GM11168 (cell line): ENCODE measurements around the gene NELFE.
"Not testable (repeated sequence)": the region's sequence is repeated elsewhere in the genome, so short reads cannot be mapped to it uniquely, and the experiment has no call there.

Experiments used
- in situ Hi-C: fragments of 300-500 bp; cut with MboI; formaldehyde crosslinking; loops from one replicate; pipeline ENCODE4 v1.12.0; 2022; ENCODE audit warnings: low sequenced_read_pairs; ENCODE audit not compliant: unreplicated experiment

NELFE gene

DNA sequence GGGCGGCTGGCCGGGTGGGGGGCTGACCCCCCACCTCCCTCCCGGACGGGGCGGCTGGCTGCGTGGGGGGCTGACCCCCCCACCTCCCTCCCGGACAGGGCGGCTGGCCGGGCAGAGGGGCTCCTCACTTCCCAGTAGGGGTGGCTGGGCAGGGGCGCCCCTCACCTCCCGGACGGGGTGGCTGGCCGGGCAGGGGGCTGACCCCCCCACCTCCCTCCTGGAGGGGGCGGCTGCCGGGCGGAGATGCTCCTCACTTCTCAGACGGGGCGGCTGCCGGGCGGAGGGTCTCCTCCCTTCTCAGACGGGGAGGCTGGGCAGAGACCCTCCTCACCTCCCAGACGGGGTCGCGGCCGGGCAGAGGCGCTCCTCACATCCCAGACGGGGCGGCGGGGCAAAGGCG lies 17.3 kb upstream of the NELFE start:
- in situ Hi-C loops, result not testable (repeated sequence)

DNA sequence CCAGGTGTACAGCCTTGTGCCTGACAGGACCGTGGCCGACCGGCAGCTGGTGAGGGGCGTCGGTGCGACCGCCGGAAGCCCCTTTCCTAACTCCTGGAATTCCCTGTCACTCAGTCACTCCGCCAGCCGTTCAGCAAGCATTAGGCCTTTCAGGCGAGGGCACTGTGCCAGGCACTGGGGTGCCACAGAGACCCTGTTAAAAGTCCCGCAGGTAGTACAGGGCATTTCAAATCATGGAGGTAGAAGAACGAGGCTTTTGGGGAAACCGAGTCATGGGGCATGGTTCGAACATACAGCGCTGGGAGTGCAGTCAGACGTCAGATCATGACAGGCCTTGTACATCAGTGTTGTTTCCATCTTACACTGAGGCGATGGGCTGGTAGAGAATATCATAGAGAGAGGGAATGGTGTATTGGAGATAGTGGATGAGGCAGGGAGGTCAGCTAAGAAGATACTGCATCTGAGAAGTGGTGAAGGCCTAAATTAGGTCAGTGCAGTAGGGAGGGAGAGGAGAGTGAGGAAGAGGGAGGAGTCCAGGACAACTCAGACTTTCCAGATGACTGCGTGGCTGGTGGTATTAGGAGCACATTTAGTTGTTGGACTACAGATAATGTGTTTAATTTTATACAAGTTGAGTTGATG lies 14.1 kb upstream of the NELFE start:
- in situ Hi-C loops, result no loop called here

DNA sequence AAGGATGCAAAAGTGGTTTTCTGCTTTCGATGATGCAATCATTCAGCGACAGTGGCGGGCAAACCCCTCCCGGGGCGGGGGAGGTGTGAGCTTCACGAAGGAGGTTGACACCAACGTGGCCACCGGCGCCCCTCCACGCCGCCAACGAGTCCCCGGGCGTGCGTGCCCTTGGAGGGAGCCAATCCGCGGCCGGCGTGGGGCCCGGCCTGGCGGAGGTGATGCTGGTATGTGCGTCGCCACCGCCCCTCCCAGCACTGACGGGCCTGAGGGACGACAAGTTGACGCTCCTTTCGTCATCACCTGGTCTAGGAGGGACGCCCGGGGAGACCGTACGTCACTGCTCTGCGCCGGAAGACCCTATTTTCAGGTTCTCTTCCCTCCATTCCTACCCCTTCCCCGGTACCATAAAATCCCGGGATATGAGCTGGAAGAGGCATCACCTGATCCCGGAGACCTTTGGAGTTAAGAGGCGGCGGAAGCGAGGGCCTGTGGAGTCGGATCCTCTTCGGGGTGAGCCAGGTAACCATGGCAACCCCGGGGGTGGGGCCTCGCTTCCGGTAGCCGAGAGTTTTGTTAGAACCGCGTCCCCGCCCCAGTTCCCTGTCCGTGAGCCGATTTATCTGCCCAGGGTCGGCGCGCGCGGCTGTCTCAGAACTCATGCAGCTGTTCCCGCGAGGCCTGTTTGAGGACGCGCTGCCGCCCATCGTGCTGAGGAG lies 13.4 kb upstream of the NELFE start, which contains the start of gene DXO:
DXO (minus strand) TSS at position 146 of the 716 bp plus-strand sequence. CDS start 463 bp downstream, outside the sequence.
- in situ Hi-C loops, result no loop called here

DNA sequence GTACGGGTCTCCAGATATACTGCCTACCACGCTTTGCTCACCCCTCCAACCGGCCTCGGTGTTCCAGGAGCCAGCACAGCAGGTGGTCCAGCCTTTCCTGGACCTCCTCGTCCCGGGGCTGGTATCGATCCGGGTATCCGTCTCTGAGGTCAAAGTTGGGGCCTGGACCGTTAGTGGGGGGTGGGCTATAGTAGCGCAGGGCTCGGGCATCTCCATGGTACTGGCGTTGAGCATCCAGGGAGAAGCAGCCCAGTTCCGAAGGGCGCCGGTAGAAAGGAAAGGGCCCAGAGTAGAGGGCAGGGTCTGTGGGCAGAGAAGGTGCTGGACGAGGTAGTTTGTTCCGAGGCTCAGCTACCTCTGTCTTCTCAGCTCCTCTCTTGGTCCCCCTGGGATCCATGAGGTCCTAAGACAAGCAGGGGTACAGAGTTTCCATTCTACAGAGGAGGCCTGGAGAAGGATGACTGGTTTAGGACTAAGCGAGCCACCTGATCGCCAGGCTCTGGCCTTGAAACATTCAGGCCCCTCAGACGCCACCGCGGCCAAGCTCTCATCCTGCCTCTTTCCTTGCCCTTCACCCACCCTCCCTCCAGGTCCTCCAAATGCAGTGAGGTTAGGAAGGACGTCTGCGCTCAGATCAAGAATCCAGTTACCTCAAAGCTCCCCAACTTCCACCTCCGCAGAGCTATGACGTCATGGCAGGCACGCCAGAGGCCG lies 12.7 kb upstream of the NELFE start:
- in situ Hi-C loops, result no loop called here

DNA sequence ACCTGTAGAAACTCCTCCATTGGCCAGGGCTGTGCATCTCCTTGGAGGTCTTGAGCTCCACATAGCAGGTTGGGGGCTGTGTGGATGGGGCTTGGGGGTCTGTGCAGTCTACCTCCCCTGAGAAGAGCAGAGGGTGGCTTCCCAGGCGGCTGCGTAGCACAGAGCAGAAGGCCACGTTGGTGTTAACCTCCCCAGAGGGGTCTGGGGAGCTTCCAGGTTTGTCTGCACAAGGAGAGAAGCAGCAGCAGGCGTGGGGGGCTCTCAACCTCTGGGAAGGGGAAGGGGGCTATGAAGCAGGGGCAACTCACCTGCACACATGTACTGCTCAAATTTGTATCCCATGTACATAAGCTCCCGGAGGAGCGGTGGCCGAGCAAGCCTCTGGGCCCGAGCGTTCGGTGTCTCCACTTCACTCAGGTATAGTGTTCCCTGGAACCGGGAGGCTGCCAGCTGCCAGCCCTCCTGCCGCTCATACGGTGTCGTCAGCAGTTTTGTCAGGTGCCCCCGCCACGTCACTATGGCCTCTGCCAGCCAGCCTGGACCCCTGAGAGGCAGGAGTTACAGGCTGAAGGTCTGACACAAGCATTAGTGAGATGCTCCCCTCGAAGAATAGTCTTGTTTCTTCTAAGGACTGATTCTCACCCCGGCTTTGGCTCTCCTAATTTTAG lies 12.0 kb upstream of the NELFE start:
- in situ Hi-C loops, result no loop called here

DNA sequence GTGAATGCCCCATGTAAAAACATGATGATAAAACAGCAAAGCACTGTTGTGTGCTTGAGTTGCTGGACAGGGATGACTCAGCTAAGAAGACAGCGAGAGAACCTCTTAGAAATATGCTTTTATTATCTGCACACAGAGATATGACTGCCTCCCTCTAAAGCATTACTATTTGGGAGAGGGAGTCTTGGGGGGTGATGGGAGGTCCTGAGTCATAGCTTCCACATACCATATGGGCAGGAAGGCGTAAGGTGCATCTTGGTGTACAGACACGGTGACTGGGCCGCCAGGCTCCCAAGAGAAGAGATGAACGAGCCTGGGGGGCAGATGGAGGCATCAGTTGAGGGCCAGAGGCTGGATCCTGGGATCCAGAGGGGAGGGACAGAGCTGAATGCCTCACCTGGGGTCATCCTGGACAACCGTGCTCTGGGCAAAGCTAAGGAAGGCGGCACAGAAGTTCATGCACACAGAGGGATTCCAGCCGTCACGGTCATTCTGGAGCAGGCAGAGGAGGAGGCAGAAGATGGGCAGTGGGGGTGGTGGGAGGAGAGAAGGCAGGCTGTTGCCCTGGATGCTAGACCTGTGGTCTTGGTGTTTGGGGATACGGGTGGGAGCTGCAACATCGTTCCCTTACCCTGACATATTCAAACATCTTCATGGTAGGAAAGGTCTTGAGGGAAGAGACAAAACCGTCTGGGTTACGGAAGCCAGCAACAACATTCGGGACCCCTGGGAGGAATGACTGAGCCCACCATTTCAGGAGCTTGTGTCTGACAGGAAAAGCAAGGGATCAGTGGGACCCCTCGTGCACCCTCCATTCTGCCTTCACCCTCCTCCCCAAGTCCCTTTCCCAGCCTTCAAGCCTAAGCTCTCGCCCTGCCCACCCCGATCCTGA lies 11.2 kb upstream of the NELFE start:
- in situ Hi-C loops, result no loop called here

DNA sequence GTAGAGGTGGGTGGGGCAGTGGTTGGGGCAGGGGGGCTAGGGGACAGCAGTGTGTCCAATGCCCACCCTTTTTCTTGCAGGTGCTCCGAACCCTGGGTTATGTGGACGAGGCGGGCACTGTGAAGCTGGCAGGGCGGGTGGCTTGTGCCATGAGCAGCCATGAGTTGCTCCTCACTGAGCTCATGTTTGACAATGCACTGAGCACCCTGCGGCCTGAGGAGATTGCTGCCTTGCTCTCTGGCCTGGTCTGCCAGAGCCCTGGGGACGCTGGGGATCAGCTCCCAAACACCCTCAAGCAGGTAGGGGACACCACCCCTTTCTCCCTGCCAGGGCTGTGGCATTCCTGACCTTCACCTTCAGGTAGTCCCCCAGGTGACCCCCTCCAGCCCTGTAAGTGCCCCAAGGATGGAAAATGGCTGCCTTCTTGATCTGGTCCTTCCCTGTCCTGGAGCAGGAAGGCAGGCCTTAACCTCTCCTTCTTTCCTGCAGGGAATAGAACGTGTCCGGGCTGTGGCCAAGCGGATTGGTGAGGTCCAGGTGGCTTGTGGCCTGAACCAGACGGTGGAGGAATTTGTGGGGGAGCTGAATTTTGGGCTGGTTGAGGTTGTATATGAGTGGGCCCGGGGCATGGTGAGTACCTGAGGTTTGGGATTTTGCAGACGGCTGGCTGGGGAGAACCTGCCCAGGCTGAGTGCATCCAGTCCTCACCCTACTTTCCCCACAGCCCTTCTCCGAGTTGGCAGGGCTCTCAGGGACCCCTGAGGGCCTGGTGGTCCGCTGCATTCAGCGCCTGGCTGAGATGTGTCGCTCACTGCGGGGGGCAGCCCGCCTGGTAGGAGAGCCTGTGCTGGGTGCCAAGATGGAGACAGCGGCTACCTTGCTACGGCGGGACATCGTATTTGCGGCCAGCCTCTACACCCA lies 10.3 kb upstream of the NELFE start:
- in situ Hi-C loops, result no loop called here

DNA sequence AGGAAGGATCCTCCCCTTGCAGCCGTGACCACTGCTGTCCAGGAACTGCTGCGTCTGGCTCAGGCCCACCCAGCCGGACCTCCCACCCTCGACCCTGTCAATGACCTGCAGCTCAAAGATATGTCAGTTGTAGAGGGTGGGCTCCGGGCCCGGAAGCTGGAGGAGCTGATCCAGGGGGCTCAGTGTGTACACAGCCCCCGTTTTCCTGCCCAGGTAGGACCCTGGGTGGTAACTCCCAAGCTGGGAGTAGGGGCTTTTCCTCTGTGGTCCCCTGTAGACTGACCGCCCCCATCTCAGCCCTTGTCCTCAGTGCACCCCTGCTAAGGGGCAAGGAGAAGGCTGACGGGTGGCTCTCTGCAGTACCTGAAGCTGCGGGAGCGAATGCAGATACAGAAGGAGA lies 9.6 kb upstream of the NELFE start:
- in situ Hi-C loops, result no loop called here

DNA sequence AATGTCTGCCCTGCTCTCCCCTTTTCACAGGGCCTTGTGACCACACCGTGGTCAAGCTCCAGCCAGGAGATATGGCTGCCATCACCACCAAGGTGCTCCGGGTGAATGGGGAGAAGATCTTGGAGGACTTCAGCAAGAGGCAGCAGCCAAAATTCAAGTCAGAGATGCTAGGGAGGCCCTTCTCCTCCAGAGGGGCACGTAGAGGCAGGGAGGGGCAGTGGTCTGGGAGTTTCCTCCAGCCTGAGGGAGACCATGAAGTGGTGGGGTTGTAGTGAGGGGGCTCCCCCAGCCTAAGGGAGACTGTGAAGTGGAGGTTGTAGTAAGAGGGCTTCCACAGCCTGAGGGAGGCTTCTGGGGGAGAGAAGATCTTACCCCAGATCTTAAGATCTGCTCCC lies 9.2 kb upstream of the NELFE start:
- in situ Hi-C loops, result no loop called here

DNA sequence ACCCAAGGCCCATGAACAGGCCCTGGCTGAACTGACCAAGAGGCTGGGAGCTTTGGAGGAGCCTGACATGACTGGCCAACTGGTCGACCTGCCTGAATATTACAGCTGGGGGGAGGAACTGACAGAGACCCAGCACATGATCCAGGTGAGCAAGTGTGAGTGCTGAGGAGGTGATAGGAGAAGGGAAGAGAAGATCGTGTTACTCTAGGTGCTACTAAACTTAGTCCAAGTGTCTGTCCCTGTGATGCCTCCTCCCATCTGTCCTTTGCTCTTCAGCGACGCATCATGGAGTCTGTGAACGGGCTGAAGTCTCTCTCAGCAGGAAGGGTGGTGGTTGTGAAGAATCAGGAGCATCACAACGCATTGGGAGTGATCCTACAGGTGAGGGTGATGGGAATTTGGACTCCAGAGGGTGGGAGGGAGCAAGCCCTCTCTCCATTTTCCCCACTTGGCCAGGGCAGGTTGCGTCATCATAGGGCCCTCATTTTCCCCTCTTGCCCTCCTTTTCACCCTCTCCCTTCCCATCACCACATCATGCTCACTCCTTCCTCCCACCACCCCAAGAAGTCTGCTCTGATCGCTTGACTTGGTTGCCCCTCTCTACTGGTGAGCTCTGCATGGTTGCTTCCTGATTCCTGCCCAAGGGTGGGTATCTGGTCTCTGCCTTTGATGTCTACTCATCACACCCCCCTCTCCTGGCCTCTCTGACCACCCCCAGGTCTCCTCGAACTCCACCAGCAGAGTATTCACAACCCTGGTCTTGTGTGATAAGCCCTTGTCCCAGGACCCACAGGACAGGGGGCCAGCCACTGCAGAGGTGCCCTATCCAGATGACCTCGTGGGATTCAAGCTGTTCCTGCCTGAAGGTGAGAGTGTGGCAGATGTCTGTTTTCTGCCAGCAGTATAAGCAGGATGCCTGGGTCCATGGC lies 8.5 kb upstream of the NELFE start:
- in situ Hi-C loops, result no loop called here

DNA sequence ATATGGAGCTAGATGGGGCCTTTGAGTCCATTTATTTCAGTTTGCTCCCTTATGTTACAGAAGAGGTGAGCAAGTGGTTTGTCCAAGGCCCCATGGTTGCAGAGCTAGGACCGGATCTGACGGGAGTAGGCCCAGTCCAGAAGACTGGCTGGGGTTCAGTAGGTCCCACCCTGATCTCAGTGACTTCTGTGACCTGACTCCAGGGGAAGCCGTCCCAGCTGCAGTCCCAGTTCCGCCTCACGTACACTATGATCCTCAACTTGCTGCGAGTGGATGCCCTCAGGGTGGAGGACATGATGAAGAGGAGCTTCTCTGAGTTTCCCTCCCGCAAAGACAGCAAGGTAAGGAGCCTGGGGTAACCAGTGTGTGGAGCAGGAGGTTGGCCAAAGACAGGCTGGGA lies 7.7 kb upstream of the NELFE start:
- in situ Hi-C loops, result no loop called here

DNA sequence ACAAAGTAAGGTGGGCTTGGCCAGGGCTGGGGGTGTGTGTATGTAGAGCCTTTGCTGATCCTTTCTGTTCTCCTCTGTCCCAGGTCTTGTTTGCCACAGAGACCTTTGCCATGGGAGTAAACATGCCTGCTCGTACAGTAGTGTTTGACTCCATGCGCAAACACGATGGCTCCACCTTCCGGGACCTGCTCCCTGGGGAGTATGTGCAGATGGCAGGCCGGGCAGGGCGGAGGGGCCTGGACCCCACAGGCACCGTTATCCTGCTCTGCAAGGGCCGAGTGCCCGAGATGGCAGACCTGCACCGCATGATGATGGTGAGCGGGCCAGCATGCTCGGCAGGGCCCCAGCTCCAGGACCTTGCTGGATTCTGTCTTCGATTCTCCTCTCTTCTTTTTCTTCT lies 6.9 kb upstream of the NELFE start:
- in situ Hi-C loops, result no loop called here

DNA sequence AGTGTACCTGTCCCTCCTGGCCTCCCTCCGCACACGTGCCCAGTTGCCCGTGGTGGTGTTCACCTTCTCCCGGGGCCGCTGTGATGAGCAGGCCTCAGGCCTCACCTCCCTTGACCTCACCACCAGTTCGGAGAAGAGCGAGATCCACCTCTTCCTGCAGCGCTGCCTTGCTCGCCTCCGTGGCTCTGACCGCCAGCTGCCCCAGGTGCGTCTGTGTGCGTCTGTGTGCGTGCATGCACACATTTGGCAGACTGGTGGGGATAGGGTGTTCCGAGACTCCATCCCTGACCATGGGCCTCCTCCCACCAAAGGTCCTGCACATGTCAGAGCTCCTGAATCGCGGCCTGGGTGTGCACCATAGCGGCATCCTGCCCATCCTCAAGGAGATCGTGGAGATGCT lies 5.2 kb upstream of the NELFE start:
- in situ Hi-C loops, result no loop called here

DNA sequence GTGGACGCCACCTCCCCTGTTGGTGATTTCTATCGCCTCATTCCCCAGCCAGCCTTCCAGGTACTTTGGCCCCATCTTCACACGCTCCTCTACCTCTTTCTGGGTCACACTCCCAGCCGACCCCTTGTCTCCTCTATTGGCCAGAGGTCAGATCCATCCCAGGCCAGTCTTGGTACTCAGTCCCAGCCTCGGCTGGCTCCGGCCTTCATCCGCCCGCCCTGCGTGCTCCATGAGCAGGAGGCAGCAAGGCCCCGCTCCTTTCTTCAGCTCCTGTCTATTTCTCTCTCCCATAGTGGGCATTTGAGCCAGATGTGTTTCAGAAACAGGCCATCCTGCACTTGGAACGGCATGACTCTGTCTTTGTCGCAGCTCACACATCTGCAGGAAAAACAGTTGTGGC lies 2.8 kb upstream of the NELFE start:
- in situ Hi-C loops, result no loop called here

DNA sequence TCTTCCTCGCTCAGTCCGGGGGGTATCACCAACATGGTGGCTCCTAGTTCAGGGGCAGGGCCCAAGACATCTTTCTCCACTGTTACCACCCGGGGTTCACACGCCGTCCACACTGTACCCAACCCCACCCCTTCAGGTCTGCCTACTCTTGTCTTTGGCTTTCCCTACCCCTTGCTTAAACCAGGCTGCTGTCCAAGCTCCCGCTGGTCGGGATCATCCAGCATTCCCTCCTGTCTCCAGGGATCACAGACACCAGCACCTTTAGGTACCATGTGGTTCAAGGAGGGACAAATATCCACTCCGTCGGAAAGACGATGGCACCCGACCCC lies 395 bp downstream of the NELFE start:
- in situ Hi-C loops, result no loop called here

DNA sequence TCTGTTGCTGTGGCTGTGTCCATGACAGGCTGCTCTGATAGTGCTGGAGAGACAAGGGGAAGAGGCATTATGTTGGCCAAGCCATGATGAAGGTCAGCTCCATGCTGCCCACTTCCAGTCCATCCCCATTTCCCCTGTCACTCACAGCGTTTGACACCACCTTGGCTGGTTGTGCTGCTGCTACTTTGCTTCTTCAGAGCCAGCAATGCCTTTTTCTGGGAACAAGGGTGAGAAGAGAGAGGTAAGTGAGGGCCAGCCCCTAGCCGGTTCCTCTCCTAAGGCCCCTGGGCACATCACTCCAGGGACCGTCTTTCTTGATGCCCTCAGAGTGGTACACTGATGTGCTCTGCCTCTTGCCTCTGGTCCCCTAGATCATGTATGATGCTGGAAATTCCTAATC lies 2.0 kb downstream of the NELFE start:
- in situ Hi-C loops, result no loop called here

DNA sequence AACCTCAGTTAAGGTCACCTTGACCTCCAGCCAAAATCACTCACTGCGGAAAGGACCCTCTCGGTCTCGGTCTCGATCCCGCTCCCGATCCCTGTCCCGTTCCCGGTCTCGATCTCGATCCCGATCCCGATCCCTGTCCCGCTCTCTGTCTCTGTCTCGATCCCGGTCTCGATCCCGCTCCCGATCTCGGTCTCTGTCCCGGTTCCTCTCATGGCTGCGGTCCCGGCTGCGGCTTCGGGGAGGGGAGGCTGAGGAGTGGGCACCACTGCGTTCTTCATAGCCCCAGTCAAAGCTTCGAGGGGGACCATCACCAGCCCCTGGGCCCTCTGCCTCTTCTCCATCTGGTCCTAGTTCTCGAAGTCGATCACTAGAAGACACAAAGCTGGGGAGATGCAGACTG lies 4.3 kb downstream of the NELFE start:
- in situ Hi-C loops, result no loop called here

DNA sequence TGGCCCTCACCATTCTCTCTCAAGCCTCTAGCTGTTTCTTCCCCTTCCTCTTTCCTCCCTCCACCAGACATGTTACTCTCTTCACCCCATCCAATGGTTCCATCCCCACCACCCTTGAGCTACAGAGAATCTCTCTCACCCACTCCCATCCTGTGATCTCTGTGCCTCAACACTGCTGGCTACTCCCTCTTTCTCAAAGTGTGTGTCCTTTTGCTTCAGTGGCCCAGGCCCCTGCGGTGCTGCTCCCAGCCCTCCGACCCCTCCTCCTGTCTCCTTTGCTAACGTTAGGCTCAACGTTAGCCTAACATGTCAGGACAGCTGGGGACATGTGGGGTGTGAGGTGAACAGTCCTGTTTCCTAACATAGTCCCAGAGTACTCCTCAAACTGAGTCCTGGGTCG lies 5.9 kb downstream of the NELFE start:
- in situ Hi-C loops, result no loop called here
